HFFc6 (cell line): ENCODE results near the gene INKA2. TPM values are rescaled to one million over a fixed set of nuclear protein-coding genes. Genes with fewer than 3 reads are reported as not detected.

Source experiments
- DNase-seq: peaks from one replicate; pipeline ENCODE4 v3.0.0-alpha.2; 2018
- H3K27ac Mint-ChIP-seq: 2 replicates; pipeline ENCODE4 v1.8.0; 2020; ENCODE audit warnings: mild to moderate bottlenecking, mixed read lengths
- H3K27me3 Mint-ChIP-seq: 2 replicates; pipeline ENCODE4 v1.8.0; 2021; ENCODE audit warnings: mild to moderate bottlenecking, moderate library complexity, mixed read lengths; ENCODE audit not compliant: insufficient read depth
- H3K36me3 Mint-ChIP-seq: 2 replicates; pipeline ENCODE4 v1.8.0; 2021; ENCODE audit warnings: low read depth, mixed read lengths
- H3K4me1 Mint-ChIP-seq: 2 replicates; pipeline ENCODE4 v1.8.0; 2020; ENCODE audit warnings: low read depth, mixed read lengths
- H3K4me3 Mint-ChIP-seq: 2 replicates; pipeline ENCODE4 v1.8.0; 2020; ENCODE audit warnings: mild to moderate bottlenecking, moderate library complexity, mixed read lengths
- H3K9me3 Mint-ChIP-seq: 2 replicates; pipeline ENCODE4 v1.8.0; 2020; ENCODE audit warnings: mild to moderate bottlenecking, mixed read lengths
- total RNA-seq, 6 experiments: library from RNA; stranded (reverse); fragmentation: NEBNext Ultra II Directional; extraction: Animal tissue kit (Norgen Biotek cat#: 25700); gene quantifications; 2 replicates in 1 of 6; 3 replicates in 5 of 6; pipeline ENCODE4 v1.2.3, GENCODE V29; 2021
- TF ChIP-seq, protein P1 (sequence below): fragments of 200-600 bp; sonication (generic); IDR thresholded peaks from 2 replicates; pipeline ENCODE4 v1.5.0; 2021; ENCODE audit warnings: antibody characterized with exemption, mild to moderate bottlenecking

Gene INKA2
- total RNA-seq, 6 experiments from 2014 or later: 1.7 to 3.5 (median 2.6) TPM

DNA sequence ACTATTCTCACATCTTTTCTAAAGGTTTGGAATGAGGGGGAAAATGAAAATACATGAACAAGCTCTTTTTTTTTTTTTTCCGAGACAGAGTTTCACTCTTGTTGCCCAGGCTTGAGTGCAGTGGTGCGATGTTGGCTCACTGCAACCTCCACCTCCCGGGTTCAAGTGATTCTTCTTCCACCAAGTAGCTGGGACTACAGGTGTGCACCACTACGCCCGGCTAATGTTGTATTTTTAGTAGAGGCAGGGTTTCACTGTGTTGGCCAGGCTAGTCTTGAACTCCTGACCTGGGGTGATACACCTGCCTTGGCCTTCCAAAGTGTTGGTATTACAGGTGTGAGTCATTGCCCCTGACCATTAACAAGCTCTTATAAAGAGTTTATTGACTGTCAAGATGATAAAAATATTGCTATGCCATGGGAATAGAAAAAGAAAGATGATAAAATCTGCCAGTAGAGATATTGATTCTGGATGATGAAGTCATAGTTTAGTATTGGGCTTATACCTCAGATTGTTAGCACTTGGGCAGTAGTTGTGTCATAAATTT, 36.6 kb downstream of the INKA2 start:
- H3K9me3 Mint-ChIP-seq: no peaks in the 10 kb centered on the region
- H3K27ac Mint-ChIP-seq: no peak overlapping the region
- no peak for DNase-seq
- peaks cover 33% of the 10 kb centered on the region for H3K36me3 Mint-ChIP-seq
- TF ChIP-seq, protein P1, sequence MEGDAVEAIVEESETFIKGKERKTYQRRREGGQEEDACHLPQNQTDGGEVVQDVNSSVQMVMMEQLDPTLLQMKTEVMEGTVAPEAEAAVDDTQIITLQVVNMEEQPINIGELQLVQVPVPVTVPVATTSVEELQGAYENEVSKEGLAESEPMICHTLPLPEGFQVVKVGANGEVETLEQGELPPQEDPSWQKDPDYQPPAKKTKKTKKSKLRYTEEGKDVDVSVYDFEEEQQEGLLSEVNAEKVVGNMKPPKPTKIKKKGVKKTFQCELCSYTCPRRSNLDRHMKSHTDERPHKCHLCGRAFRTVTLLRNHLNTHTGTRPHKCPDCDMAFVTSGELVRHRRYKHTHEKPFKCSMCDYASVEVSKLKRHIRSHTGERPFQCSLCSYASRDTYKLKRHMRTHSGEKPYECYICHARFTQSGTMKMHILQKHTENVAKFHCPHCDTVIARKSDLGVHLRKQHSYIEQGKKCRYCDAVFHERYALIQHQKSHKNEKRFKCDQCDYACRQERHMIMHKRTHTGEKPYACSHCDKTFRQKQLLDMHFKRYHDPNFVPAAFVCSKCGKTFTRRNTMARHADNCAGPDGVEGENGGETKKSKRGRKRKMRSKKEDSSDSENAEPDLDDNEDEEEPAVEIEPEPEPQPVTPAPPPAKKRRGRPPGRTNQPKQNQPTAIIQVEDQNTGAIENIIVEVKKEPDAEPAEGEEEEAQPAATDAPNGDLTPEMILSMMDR: no peak
- H3K27me3 Mint-ChIP-seq: no peaks in the 10 kb centered on the region; the same call in 1 of the 2 replicates
- peaks cover 33% of the 10 kb centered on the region for H3K4me1 Mint-ChIP-seq
- H3K4me3 Mint-ChIP-seq: no peak overlapping the region

GRCh38 chr1:111699268-111699667, 39.9 kb downstream of the INKA2 start:
- H3K4me3 Mint-ChIP-seq: no peak overlapping the region
- no peaks in the 10 kb centered on the region for H3K9me3 Mint-ChIP-seq
- peaks cover 42% of the 10 kb centered on the region for H3K36me3 Mint-ChIP-seq
- DNase-seq: no peak
- peaks cover 9% of the 10 kb centered on the region for H3K4me1 Mint-ChIP-seq
- TF ChIP-seq, protein P1: no peak
- no peaks in the 10 kb centered on the region; the same call in 1 of the 2 replicates for H3K27me3 Mint-ChIP-seq
- H3K27ac Mint-ChIP-seq: no peak overlapping the region

DNA sequence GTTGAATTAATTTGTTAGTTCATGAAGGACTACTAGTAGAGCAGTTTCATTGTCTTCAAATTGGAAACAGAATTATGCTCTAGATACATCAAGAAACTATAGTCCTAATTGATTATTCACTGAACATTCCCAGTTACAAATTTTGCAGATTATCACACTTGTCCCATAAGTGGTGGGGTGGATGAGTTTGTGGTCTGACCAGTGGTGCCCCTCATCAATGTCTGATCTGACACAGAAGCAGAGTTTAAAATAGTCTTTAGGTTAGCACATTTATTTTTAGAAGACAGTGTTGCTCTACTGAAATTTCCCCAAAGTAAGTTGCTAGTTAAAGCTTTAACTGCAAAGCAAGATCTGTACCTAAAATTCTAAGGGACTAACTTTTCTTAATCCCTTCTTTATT, 42.9 kb downstream of the INKA2 start:
- Mint-ChIP-seq H3K27ac (no peak overlapping the region), H3K27me3 (no peaks in the 10 kb centered on the region; the same call in 1 of the 2 replicates), H3K4me1 (no peaks in the 10 kb centered on the region), H3K9me3 (no peaks in the 10 kb centered on the region), H3K4me3 (no peak overlapping the region), H3K36me3 (peaks cover 51% of the 10 kb centered on the region)
- TF ChIP-seq, protein P1: no peak
- DNase-seq: no peak

DNA sequence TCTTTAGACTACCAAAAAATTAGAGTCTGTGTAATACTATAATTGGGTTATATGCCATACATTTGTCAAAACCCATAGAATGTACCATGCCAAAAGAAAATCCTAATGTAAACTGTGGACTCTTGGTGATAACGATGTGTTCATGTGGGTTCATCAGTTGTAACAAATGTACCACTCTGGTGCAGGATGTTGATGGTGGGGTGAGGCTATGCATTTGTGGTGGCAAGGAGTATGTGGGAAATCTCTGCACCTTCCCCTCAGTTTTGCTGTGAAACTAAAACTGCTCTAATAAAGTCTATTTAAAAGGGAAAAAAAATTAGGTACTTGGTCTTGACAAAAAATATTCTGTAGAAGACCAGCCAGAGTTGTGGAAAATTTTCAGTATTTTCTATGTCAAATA, 43.4 kb downstream of the INKA2 start:
- Mint-ChIP-seq H3K27ac (no peak overlapping the region), H3K36me3 (peaks cover 46% of the 10 kb centered on the region), H3K27me3 (no peaks in the 10 kb centered on the region), H3K9me3 (no peaks in the 10 kb centered on the region), H3K4me1 (peaks cover 2% of the 10 kb centered on the region), H3K4me3 (no peak overlapping the region)
- TF ChIP-seq, protein P1: no peak
- DNase-seq: no peak

DNA sequence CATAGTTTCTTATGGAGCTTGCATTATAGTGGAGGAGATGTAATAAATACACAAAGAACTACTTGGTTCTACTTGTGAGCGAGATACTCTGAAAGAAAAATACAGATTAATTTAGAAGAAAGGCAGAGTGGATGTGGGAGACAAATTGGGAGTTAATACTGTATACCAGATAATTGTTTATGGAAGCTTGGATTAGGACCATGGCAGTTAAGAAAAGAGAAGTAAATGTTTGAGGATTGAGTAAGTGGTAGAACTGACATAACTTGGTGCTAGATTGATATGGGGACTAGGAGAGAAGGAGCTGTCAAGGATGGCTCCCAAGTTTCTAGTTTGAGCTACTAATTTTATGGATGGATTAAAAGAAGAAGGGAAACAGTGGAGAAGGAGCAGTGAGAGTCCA, 47.3 kb downstream of the INKA2 start:
- Mint-ChIP-seq H3K9me3 (no peaks in the 10 kb centered on the region), H3K27ac (peak overlapping the region; percentile 17; the same call in 1 of the 2 replicates), H3K4me1 (peaks cover 21% of the 10 kb centered on the region), H3K27me3 (no peaks in the 10 kb centered on the region; the same call in 1 of the 2 replicates), H3K36me3 (peaks cover 24% of the 10 kb centered on the region), H3K4me3 (no peak overlapping the region)
- TF ChIP-seq, protein P1: no peak
- no peak for DNase-seq
